ENCODE results near the gene INPP5A.

- TF ChIP-seq POLR2A (IDR thresholded peaks at IDR 0.05), result no peak
- TF ChIP-seq, protein P1, sequence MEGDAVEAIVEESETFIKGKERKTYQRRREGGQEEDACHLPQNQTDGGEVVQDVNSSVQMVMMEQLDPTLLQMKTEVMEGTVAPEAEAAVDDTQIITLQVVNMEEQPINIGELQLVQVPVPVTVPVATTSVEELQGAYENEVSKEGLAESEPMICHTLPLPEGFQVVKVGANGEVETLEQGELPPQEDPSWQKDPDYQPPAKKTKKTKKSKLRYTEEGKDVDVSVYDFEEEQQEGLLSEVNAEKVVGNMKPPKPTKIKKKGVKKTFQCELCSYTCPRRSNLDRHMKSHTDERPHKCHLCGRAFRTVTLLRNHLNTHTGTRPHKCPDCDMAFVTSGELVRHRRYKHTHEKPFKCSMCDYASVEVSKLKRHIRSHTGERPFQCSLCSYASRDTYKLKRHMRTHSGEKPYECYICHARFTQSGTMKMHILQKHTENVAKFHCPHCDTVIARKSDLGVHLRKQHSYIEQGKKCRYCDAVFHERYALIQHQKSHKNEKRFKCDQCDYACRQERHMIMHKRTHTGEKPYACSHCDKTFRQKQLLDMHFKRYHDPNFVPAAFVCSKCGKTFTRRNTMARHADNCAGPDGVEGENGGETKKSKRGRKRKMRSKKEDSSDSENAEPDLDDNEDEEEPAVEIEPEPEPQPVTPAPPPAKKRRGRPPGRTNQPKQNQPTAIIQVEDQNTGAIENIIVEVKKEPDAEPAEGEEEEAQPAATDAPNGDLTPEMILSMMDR (IDR thresholded peaks at IDR 0.05), result no peak
Observed at GRCh38 chr10:132558516-132559413, 21.2 kb downstream of the INPP5A start.

Measured in sigmoid colon (tissue), 3 donors.